ENCODE data around the gene ITGBL1. TPM values are rescaled to one million over a fixed set of nuclear protein-coding genes. Genes with fewer than 3 reads are reported as not detected.

ITGBL1 gene
- polyA plus RNA-seq, 6 donors from 2014 or later, result not detected

- DNase-seq (no peak), ATAC-seq (ENCODE audit: low read depth in 2 of 2) (no peak)
- no peak overlapping the region for H3K4me3 Mint-ChIP-seq
- peaks cover 10 to 21% (median 10%) of the 10 kb centered on the region in 3 donors for H3K27me3 Mint-ChIP-seq
- no peak overlapping the region for H3K27ac Mint-ChIP-seq
- H3K4me1 Mint-ChIP-seq, result no peaks in the 10 kb centered on the region
- H3K9me3 Mint-ChIP-seq, result peaks cover 0 to 4% (median 0%) of the 10 kb centered on the region in 7 donors
- no peaks in the 10 kb centered on the region for H3K36me3 Mint-ChIP-seq
These were observed 193.4 kb downstream of the ITGBL1 start for GRCh38 chr13:101645871-101646270.

- Mint-ChIP-seq H3K27ac (no peak overlapping the region), H3K4me1 (peaks cover 0 to 2% (median 0%) of the 10 kb centered on the region in 3 donors), H3K4me3 (no peak overlapping the region), H3K27me3 (peaks cover 10 to 21% (median 10%) of the 10 kb centered on the region in 3 donors), H3K9me3 (peaks cover 0 to 7% (median 0%) of the 10 kb centered on the region in 7 donors), H3K36me3 (no peaks in the 10 kb centered on the region)
- DNase-seq (no peak), ATAC-seq (ENCODE audit: low read depth in 2 of 2) (no peak)
These were observed 195.3 kb downstream of the ITGBL1 start for GRCh38 chr13:101647760-101648159.

DNA sequence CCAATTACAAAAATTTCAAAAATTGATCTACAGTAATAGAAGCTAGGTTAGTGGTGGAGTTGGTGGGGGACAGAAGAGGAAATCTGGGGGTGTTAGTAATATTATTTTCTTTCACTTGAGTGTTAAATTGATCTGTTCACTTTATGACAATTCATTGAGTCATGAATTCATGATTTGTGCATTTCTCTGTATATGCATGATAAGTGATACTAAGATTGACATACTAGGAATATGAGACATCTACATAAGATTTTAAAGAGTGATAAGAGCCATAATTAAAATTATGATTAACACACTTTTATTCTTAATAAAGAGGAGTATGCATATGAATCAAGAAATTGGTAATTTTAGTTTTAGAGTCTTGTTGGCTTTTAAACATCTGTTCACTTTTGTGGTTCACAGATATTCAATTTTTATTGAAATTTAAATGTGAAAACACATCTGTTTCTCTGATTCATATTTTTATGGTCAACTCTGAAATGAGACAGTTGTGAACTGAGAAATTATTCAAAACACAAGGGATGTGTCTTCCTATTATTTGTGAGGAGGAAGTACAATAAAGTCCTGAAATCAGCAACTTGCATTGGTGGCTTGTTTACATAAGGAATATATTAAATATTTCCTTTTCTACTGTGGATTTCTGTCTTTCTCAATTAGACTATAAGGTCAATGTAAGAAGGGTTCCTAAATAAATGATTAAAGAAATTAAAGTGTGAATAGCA lies 196.5 kb downstream of the ITGBL1 start:
- Mint-ChIP-seq H3K36me3 (no peaks in the 10 kb centered on the region), H3K4me1 (peaks cover 0 to 4% (median 0%) of the 10 kb centered on the region in 3 donors), H3K27me3 (peaks cover 10 to 21% (median 10%) of the 10 kb centered on the region in 3 donors), H3K4me3 (no peak overlapping the region), H3K27ac (no peak overlapping the region), H3K9me3 (peaks cover 0 to 7% (median 0%) of the 10 kb centered on the region in 7 donors)
- DNase-seq (no peak), ATAC-seq (ENCODE audit: low read depth in 2 of 2) (no peak)

DNA sequence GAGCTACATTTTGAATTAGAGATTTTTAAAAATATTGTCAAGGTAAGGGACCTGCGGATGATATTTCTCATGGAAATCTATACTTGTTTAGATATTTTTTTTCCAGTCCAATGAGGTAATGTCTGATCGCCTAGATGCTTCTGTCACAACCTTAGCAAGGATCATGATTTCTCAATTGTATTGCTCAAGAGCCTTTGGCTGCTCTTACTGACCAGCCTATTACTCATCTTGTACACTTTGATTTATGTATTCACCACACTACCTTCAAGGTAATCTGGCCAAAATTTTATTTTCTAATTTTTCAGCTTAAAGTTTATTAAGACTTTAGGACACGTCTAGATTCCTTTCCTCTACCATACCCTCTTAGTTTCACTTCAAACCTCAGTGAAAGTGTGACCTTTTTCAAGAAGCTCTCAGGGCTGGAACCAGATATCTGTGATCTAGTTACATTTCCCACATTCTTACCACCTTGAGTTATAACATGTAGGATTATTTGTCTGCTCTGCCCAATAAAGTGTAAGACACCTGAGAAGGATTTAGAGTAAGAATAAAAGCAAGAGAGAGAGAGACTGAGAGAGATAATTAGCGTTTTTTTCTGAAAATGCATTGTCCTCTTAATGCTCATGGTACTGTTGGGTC lies 197.1 kb downstream of the ITGBL1 start:
- Mint-ChIP-seq H3K27me3 (peaks cover 10 to 21% (median 10%) of the 10 kb centered on the region in 3 donors), H3K4me3 (no peak overlapping the region), H3K27ac (no peak overlapping the region), H3K4me1 (peaks cover under 1 to 6% (median 4%) of the 10 kb centered on the region in 3 donors), H3K9me3 (peaks cover 0 to 7% (median 0%) of the 10 kb centered on the region in 7 donors), H3K36me3 (no peaks in the 10 kb centered on the region)
- ATAC-seq (ENCODE audit: low read depth in 2 of 2), result no peak
- DNase-seq, result no peak

DNA sequence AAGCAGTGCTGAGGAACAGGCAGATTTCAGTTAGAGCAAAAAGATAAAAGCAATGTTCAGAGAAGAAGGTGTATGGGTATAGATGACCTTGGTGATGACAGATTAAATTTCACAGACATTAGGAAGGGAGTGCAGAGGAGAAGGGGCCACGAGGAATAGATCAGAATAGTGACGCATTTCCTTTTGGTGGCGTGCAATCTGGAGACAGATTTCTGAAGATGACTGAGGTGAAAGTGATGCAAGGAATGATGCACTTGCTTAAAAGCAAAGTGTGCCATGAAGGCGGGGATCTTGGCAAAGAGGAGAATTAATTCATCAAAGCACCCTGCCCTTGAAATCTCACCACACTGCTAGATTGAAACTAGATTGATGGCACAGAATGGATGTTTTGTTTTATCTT lies 202.4 kb downstream of the ITGBL1 start:
- Mint-ChIP-seq H3K27ac (no peak overlapping the region), H3K27me3 (peaks cover 0 to 5% (median 2%) of the 10 kb centered on the region in 3 donors), H3K9me3 (peaks cover 0 to 7% (median 0%) of the 10 kb centered on the region in 7 donors), H3K4me3 (no peak overlapping the region), H3K4me1 (peaks cover 12 to 15% (median 14%) of the 10 kb centered on the region in 3 donors), H3K36me3 (no peaks in the 10 kb centered on the region)
- no peak for ATAC-seq (ENCODE audit: low read depth in 2 of 2)
- no peak for DNase-seq

DNA sequence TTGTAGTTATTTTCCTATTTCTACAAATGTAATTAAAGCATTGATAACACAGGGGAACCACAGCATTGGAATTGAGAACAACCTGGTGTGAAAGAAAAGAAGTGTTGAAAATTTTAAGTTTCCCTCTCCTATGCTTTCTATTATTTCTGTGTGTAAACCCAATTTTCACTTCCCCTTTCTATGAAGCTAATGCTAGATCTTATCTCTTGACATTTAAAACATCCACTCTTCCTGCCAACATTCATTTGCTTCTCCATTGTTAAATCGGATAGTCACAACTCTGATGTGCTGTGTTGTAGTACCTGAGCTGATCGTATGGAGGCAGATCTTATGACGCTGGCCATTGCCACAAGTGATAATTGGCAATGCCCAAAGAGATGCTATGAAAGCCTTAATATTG lies 203.0 kb downstream of the ITGBL1 start:
- H3K27ac Mint-ChIP-seq, result peak overlapping the region in 1 of 6 donors; percentile 70
- ATAC-seq (ENCODE audit: low read depth in 2 of 2), result peak; percentile 36 to 37
- peaks cover 0 to 7% (median 0%) of the 10 kb centered on the region in 7 donors for H3K9me3 Mint-ChIP-seq
- H3K4me3 Mint-ChIP-seq, result no peak overlapping the region
- H3K36me3 Mint-ChIP-seq, result no peaks in the 10 kb centered on the region
- no peak for DNase-seq
- H3K4me1 Mint-ChIP-seq, result peaks cover 12 to 15% (median 14%) of the 10 kb centered on the region in 3 donors
- H3K27me3 Mint-ChIP-seq, result peaks cover 0 to 9% (median 8%) of the 10 kb centered on the region in 3 donors

DNA sequence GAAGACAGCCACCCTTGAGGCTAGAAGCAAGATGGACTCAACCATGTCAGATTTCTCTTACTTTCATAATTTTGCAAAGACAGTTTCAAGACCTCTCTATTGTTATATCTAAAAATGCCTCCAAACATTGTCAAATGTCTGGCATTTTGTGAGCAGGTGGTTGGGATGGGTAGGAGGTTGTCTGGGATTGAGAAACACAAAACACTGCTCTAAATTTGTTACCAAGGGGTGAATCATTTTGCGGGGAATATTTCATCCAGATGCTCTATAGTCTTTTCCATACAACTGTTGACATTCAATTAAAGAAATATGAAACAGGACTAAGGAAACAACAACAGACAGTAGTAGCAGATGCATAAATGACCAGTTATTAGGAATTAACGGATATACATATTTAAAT lies 208.2 kb downstream of the ITGBL1 start:
- no peaks in the 10 kb centered on the region for H3K36me3 Mint-ChIP-seq
- ATAC-seq (ENCODE audit: low read depth in 2 of 2) (no peak), DNase-seq (no peak)
- no peaks in the 10 kb centered on the region for H3K9me3 Mint-ChIP-seq
- H3K4me1 Mint-ChIP-seq, result peaks cover 0 to 2% (median under 1%) of the 10 kb centered on the region in 3 donors
- no peak overlapping the region for H3K27ac Mint-ChIP-seq
- H3K4me3 Mint-ChIP-seq, result no peak overlapping the region
- H3K27me3 Mint-ChIP-seq, result peaks cover 4 to 12% (median 9%) of the 10 kb centered on the region in 3 donors

DNA sequence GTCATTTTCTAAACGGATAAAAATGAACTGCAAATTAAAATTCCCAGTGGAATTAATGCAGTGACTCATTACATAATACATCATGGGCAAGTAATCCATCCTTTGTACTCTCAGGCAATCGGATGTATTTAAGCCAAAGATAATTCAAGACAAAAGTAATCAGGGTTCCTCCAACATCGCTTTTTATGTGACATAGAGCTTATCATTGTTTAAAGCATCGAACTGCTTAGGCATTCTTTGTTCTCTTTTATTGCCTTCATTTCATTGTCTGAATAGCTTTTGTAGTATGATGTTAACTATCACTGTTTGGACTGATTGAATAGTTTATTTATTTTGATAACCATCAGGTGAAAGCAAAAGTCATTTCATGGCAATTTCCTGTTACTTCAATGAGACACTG lies 209.4 kb downstream of the ITGBL1 start:
- no peak for DNase-seq
- no peak overlapping the region for H3K4me3 Mint-ChIP-seq
- H3K9me3 Mint-ChIP-seq, result peaks cover 0 to 3% (median 0%) of the 10 kb centered on the region in 7 donors
- H3K36me3 Mint-ChIP-seq, result no peaks in the 10 kb centered on the region
- no peaks in the 10 kb centered on the region for H3K4me1 Mint-ChIP-seq
- ATAC-seq (ENCODE audit: low read depth in 2 of 2), result no peak
- no peak overlapping the region for H3K27ac Mint-ChIP-seq
- H3K27me3 Mint-ChIP-seq, result peaks cover 4 to 21% (median 19%) of the 10 kb centered on the region in 3 donors

GRCh38 chr13:101673360-101674105 lies 221.1 kb downstream of the ITGBL1 start:
- no peaks in the 10 kb centered on the region for H3K27me3 Mint-ChIP-seq
- peaks cover 14 to 15% (median 14%) of the 10 kb centered on the region in 3 donors for H3K4me1 Mint-ChIP-seq
- peaks cover 0 to 4% (median 0%) of the 10 kb centered on the region in 7 donors for H3K9me3 Mint-ChIP-seq
- no peak for ATAC-seq (ENCODE audit: low read depth in 2 of 2)
- no peaks in the 10 kb centered on the region for H3K36me3 Mint-ChIP-seq
- H3K27ac Mint-ChIP-seq, result no peak overlapping the region
- DNase-seq, result no peak
- no peak overlapping the region for H3K4me3 Mint-ChIP-seq

DNA sequence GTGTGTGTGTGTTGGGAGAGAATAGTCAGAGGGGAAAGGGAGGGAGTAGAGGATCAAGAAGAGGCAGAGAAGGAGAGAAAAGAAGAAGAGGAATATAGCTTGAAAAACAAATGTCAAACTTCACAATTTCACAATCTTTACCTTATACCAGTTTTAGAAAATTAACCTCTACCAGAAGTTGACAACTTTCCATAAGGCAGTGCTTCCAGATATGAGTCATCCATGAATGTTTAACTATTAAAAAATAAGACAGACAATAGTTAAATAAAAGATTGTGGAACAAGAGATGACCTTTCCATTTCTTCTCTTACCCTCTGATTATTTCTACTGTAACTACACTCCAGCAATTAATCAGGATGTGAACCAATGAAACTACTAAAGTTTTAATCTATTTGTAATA lies 229.4 kb downstream of the ITGBL1 start:
- no peak overlapping the region for H3K27ac Mint-ChIP-seq
- no peak overlapping the region for H3K4me3 Mint-ChIP-seq
- H3K9me3 Mint-ChIP-seq, result peaks cover 0 to 3% (median 0%) of the 10 kb centered on the region in 7 donors
- H3K36me3 Mint-ChIP-seq, result no peaks in the 10 kb centered on the region
- DNase-seq, result no peak
- no peak for ATAC-seq (ENCODE audit: low read depth in 2 of 2)
- peaks cover 0 to 10% (median 8%) of the 10 kb centered on the region in 3 donors for H3K27me3 Mint-ChIP-seq
- H3K4me1 Mint-ChIP-seq, result no peaks in the 10 kb centered on the region

- Mint-ChIP-seq H3K27ac (no peak overlapping the region), H3K4me3 (no peak overlapping the region), H3K36me3 (no peaks in the 10 kb centered on the region), H3K9me3 (no peaks in the 10 kb centered on the region), H3K27me3 (peaks cover 5 to 14% (median 10%) of the 10 kb centered on the region in 3 donors), H3K4me1 (no peaks in the 10 kb centered on the region)
- DNase-seq (no peak), ATAC-seq (ENCODE audit: low read depth in 2 of 2) (no peak)
These were observed 233.5 kb downstream of the ITGBL1 start for GRCh38 chr13:101686003-101686402.

- H3K36me3 Mint-ChIP-seq, result no peaks in the 10 kb centered on the region
- no peak overlapping the region for H3K4me3 Mint-ChIP-seq
- H3K27me3 Mint-ChIP-seq, result peaks cover 5 to 6% (median 5%) of the 10 kb centered on the region in 3 donors
- H3K4me1 Mint-ChIP-seq, result no peaks in the 10 kb centered on the region
- ATAC-seq (ENCODE audit: low read depth in 2 of 2), result no peak
- H3K9me3 Mint-ChIP-seq, result peaks cover 0 to 4% (median 0%) of the 10 kb centered on the region in 7 donors
- no peak for DNase-seq
- no peak overlapping the region for H3K27ac Mint-ChIP-seq
These were observed 238.4 kb downstream of the ITGBL1 start for GRCh38 chr13:101690871-101691270.

DNA sequence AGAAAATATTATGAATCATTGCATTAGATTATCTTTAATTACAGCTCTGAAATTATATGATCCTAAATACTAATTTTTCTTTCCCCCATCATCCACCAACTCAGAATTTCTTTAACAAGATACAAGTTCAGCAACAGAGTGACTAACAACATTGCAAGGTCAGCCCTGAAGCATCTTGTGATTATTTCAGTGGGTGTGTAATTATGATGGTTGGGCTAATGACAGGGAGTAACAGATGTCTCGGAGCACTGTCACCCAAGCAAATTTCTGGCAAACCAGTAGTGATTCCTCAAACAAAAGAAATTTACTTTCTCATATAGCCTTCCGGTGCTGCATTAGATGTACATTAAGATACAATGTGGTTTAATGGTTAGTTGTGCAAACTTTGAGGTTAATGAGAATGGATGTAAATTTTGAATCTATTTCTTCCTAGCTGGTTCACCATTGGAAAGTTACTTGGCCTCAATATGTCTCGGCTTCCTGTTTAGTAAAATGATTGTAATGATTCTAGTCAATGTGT lies 238.9 kb downstream of the ITGBL1 start:
- peaks cover 0 to 5% (median 0%) of the 10 kb centered on the region in 7 donors for H3K9me3 Mint-ChIP-seq
- peaks cover 5 to 8% (median 5%) of the 10 kb centered on the region in 3 donors for H3K27me3 Mint-ChIP-seq
- no peak for ATAC-seq (ENCODE audit: low read depth in 2 of 2)
- H3K4me3 Mint-ChIP-seq, result no peak overlapping the region
- no peak for DNase-seq
- H3K36me3 Mint-ChIP-seq, result no peaks in the 10 kb centered on the region
- no peaks in the 10 kb centered on the region for H3K4me1 Mint-ChIP-seq
- H3K27ac Mint-ChIP-seq, result no peak overlapping the region
